ENCODE results near the gene EPHA1.
"Not testable (repeated sequence)": the region's sequence is repeated elsewhere in the genome, so short reads cannot be mapped to it uniquely, and the experiment has no call there.

Gene EPHA1

GRCh38 chr7:143401265-143401664 lies 7.4 kb downstream of the EPHA1 start:
- no peak for DNase-seq

- DNase-seq = no peak
Measured at GRCh38 chr7:143399642-143400041, 9.0 kb downstream of the EPHA1 start.

GRCh38 chr7:143399151-143399550 lies 9.5 kb downstream of the EPHA1 start:
- DNase-seq = no peak

GRCh38 chr7:143398616-143399015 lies 10.0 kb downstream of the EPHA1 start:
- DNase-seq = no peak

DNA sequence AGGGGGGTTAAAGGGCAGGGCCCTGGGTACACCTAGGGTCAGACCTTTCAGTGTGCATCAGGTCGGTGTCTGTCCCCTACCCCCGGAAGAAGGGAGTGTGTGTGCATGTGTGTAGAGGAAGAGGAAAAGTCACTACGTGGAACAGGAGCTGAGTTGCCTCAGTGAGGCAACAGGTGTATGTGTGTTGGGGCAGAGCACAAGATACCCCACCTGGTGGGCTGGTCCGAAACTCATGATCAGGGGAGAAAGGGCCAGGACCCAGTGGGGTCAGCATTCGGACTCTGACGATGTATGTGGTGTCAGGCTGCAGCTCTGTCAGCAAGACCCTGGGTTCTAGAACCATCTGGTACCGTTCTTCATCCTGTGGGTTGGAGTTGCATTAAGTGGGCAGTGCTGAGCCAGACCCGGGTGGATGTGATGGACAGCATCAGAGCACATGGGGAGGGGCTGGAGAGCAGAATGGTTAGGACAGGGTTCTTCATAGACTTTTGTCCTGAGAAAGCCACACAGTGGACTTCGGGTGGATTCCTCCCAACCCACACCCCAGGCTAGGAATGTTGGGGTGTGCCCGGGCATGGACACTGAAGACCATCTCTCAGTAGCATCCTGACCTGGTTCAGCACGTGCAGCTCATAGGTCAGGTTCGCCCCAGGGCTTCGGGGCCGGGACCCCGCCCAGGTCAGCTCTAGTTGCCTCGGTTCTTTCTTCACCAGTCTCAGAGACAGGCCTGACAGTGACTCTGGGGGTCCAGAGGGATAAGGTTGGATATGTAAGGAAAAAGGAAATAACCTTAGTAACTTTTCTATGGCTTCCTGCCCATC lies 10.7 kb downstream of the EPHA1 start:
- no peak for DNase-seq

DNA sequence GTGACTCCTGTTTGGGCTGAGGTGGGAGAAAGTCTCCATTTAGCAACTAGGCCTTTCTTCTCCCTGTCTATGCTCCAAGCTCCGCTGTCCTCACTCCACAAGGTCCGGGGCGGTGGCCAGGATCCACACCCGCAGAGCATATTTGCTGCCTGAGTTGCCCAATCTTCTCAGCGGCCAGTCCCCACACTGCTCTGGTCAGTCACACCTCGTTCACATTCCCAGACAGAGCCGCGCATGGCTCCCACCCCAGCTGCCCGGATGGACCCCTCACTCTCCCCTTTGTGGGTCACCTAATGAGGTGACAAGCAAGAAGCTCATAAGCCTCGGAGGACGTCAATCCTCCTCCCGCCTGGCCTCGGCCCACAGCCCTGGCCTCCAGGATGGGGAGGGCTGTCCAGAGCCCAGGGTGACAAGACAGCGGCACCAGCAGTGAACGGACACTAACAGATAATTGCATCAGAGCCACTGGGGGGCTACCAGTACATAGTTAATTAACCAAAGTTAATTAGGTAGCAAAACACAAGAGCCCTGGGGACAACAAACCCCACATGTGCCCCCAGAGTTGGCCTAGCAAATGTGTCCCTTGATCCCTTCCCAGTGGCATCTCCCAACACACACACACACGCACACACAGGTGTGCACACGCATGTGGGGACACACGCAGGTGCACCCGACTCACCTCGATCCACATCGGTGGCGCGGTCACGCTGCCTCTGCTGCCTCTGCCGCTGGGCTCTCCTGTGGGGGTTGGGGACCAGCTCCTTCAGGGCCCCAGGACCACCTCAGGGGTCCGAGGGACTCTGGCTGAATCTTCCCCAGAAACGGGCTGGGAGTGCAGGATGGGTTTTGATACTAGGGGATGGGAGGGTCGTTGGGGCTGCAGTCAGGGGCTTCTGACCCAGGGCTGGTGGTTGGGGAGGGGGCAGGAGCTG lies 11.8 kb downstream of the EPHA1 start:
- DNase-seq = no peak

GRCh38 chr7:143396182-143396581 lies 12.5 kb downstream of the EPHA1 start:
- no peak for DNase-seq

DNA sequence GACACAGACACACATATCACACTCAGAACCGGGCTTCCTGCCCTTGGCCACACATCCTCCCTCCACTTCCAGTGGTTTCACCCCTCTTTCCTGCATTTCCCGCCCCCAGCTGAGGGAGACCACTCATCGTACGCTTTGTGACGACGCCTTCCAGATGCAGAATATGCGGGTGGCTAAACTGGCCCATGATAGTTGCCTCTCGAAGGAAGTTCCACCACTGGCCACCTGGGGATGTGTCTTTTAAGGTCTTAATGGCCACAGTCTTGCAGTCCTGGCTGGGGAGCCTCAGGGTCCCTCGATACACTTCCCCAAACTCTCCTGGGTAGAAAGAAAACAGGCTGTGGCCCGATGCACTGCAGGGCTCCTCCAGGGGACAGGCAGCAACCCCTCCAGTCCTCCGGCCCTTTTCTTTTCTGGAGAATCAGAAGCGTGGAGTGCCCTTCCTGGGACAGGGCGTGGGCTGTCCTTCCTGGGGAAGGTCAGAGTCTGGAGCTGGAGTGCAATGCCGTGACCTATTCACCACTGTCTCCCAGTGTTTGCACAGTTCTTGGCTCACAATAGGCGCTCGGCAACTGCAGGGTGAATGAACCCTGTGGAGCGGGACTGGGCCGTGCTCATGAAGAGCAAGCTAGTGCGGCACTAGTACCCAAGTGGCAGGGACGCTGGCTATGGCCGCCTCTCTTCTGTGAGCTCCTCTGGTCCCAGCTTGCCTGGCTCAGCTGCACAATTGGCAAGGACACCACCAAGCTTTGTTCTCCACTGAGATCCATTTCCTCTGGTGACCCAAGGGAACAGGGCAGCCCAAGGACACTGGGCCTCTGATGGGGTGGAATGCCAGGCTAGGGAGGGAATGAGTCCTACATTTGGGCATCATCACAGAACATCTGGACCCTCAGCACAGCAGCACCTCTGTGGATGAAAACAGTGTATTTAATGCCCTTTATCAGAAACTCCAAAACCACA lies 13.2 kb downstream of the EPHA1 start:
- DNase-seq = no peak

DNA sequence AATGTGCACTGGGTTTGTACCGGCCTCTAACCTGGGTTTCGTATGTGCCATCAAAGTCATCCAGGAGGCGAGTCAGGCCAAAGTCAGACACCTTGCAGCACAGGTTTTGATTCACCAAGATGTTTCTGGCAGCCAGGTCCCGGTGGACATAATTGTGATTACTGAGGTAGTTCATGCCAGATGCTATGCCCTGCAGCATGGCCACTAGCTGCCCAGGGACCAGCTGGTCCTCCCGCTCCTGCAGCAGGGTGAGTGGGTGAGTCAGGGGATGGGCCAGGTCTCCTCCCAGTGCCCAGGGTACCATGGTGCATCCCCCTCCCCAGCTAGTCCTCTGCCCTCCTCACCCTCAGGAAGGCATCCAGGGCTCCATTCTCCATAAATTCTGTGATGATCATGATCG lies 13.9 kb downstream of the EPHA1 start:
- no peak for DNase-seq

- no peak for DNase-seq
Measured at GRCh38 chr7:143394068-143394467, 14.6 kb downstream of the EPHA1 start.

GRCh38 chr7:143393267-143394041 lies 15.2 kb downstream of the EPHA1 start:
- DNase-seq = no peak

GRCh38 chr7:143392875-143393266 lies 15.8 kb downstream of the EPHA1 start:
- no peak for DNase-seq

DNA sequence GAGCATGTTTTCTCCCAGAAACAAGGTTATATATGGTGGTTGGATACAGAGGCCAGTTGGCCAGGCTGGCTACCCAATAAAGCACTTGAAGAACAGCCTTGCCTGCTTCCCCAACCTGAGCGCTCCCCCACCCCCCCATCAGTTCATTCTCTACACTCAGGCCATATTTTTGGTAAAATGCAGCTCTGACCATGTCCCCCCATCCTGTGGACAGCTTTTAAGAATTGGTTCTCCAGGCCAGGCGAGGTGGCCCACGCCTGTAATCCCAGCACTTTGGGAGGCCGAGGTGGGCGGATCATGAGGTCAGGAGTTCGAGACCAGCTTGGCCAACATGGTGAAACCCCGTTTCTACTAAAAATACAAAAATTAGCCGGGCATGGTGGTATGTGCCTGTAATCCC lies 16.2 kb downstream of the EPHA1 start:
- DNase-seq = not testable (repeated sequence)

DNA sequence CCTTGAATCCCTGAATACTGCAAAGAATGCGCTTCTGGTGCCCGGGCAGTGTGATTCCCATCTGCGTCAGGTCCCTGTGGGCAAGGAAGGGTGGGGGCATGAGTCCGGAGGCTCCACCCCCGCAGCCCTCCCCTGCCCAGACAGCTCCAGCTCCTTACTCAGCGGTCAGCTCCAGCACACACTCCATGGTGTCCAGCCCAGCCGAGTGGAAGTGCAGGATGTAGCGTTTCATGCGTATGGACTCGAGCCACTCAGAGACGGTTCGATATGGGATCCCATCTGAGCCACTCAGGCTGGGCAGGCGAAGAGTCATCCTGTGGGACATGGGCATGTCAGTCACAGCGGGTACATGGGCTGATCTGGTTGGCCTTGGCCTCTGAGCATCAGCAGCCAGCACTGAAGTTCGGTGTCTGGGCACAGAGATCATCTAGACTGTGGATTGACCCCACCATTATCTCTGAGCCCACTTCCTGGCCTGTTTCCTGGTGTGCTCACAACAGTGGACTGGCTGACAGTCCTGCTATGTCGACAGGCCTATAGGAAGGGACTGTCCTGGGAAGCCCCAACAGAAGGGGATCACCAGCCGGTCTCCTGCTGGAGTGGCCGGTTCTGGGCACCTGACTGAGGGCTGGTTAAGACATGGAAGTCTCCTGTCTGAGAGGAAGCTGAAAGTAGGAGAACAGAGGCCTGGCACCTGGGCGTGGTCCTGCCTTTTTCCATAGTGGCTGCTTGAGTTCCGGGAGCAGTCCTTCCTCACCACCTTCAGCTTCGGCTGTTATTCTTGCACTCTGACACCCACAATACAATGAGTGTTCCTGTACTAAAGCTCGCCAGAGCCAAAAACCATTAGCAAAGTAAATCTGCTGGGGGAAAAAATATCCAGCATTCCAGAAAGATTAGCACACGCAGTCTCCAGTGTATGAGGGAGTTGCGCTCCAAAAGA lies 16.9 kb downstream of the EPHA1 start:
- DNase-seq = no peak

DNA sequence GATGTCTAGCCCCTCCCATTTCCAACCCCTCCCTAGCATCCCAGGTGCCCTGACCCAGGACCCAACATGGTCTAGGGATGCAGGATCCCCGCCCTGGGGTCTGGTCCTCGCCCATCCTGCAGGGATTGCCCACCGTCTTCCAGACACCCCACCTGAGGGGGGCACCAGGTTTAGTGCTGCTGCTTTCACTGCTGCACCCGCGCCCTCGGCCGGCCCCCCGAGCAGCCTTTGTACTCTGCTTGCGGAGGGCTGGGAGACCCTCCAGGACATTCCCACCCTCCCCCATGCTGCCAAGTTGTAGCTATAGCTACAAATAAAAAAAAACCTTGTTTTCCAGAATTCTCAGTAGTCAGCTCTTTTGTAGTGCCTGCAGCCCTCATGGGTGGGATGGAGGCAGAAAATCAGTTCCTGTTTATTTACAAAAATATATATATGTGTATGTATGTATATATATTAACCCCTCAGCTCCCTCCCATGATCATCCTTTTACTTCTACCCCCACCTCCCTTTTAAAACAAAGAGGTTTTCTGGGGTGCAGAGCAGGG lies 17.8 kb downstream of the EPHA1 start:
- DNase-seq = no peak

GRCh38 chr7:143390104-143390772 lies 18.4 kb downstream of the EPHA1 start:
- no peak for DNase-seq

GRCh38 chr7:143389316-143390103 lies 19.1 kb downstream of the EPHA1 start:
- DNase-seq = no peak

DNA sequence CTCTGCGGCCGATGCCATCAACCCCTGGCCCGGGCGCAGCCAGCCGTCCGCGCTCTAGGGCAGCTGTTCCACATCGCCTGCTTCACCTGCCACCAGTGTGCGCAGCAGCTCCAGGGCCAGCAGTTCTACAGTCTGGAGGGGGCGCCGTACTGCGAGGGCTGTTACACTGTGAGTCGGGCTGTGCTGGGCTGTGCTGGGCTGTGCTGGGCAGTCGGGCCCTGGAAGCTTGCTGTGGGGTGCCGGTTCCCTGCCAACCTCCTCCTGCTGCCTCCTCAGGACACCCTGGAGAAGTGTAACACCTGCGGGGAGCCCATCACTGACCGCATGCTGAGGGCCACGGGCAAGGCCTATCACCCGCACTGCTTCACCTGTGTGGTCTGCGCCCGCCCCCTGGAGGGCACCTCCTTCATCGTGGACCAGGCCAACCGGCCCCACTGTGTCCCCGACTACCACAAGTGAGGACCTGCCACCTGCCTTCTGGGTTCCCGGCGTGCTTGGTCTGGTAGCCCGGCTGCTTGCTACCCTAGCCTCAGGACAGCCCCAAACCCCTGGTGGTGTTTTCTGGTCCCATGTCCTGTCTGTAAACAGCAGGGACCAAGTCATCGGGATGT lies 20.1 kb downstream of the EPHA1 start:
- no peak for DNase-seq

GRCh38 chr7:143388051-143388450 lies 20.6 kb downstream of the EPHA1 start:
- DNase-seq = no peak

Data from CD4-positive, alpha-beta T cell treated with Interleukin-10 for 1 hour (primary cell).